Esophagus mucosa (tissue), 1 donor: ENCODE data around the gene PFN4. TPM values are rescaled to one million over a fixed set of nuclear protein-coding genes. Genes with fewer than 3 reads are reported as not detected.

ENCODE experiments used
- ATAC-seq: fragments of 200-7000 bp; cut with Tn5 transposase; one replicate; pipeline ENCODE4 v1.9.1; 2020
- total RNA-seq: library from RNA; stranded (reverse); gene quantifications from one replicate; pipeline ENCODE4 v1.2.4, GENCODE V29; 2023
- donor health status: DM: yes; HTN: yes; CAD: no.

PFN4 gene
- total RNA-seq, 1 donor from 2014 or later = 0.24 TPM

DNA sequence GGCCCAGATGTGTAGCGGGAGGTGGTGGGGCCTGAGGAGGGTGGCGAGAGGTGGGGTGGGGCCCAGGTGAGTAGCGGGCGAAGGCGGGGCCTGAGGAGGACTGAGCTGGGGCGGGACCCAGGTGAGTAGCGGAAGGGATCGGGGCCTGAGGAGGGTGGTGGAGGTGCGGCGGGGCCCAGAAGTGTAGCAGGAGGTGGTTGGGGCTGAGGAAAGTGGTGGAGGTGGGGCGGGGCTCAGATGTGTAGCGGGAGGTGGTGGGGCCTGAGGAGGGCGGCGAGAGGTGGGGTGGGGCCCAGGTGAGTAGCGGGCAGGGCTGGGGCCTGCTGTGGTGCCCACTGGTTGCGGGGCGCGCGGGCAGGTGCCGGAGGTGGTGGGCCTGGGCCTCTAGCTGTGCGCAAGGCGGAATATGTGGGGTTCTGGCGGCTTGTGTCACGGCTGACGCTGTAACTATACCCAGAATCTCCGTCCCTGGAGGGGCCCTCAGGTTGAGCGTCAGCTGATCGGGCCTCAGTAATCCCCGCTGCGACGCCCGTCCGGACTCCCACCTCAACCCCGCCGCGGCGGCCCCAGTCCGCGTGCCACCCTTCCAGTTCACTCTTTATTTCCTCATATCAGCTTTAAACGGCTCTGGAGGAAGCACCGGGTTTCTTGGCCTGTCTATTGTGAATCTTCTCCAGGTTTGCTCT lies 46.1 kb downstream of the PFN4 start:
- no peak for ATAC-seq

DNA sequence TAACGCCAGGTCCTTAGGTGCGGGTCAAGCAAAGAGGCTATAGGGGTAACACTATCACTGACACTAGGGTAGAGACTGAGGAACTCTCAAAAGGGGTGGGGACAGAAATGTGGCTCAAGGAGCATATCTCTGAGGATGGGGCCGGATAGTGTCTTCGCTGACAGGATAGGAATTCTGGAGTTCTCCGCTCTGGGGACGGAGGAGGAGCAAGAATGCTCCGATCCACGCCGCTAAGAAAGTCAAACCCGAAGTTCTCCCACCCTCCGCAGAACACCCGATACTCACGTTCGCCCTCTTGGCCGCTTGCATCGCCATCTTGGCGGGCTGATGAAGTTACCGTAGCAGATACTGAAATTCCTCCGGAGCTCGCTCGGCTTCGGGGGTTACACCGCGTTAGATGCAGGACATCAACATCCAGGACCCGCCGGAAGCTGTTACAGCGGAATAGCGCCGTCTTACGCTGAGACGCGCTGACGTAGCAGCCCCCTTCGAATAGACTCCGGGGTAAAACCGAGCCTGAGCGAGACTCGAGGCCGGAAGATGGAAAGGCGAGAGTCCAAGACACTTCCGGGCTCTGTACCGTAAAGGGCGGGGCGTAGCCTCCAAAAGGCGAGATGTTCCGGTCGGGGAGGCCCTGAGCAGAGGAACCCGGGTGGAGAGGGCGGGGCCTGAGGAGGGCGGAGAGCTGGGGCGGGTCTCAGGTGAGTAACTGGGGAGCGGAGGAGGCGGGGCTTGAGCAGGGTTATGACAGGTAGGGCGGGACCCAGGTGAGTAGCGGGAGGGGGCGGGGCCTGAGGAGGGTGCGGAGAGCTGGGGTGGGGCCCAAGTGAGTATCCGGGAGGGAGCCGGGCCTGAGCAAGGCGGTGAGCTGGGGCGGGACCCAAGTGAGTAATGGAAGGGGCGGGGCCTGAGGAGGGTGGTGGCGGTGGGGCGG lies 47.0 kb downstream of the PFN4 start, which contains the start of gene SF3B6:
SF3B6 (minus strand) TSS at position 412 of the 934 bp plus-strand sequence; CDS start at position 315, 97 bp downstream.
- peak; percentile 94 for ATAC-seq

DNA sequence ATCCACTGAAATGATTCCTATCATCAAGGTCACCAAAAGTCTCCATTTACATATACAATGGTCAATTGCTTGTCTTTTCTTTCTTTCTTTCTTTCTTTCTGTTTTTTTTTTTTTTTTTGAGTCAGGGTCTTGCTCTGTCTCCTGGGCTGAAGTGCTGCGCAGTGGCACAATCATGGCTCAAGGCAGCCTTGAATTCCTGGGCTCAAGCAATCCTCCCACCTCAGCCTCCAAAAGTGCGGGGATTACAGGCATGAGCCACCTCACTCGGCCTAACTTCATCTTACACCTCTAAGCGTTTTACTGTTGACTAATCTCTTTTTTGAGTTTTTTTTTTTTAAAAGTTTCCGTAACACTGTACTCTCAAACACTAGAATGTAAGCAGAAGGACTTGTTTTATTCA lies 47.9 kb downstream of the PFN4 start:
- ATAC-seq = no peak

GRCh38 chr2:24073816-24074215 lies 49.3 kb downstream of the PFN4 start:
- no peak for ATAC-seq

DNA sequence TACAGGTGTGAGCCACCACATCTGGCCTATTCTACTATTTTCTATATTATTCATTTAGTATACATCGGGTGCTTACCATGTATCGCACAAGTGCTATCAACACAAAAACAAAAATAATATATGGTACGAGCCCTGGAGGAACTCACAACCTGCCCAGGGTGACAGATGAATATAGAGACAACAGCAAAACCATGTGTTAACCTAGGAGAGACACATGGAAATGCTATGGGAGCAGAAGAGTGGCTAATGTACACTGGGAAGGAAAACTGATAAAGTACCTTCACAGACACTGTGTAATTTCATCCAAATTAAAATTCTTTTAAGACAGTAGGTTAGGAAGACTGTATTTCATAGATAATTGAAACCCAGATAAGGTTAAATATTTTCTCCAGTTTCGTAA lies 50.9 kb downstream of the PFN4 start:
- no peak for ATAC-seq

GRCh38 chr2:24065341-24065740 lies 57.8 kb downstream of the PFN4 start:
- no peak for ATAC-seq

Other genes with a start within 250 kb of the PFN4 start
- gene ATAD2B, start 196.2 kb downstream of the PFN4 start, total RNA-seq = 17.0 TPM
- gene UBXN2A, start 182.9 kb downstream of the PFN4 start, total RNA-seq = 10.4 TPM
- gene MFSD2B, start 113.2 kb downstream of the PFN4 start, total RNA-seq = not detected
- 3.3 TPM for gene WDCP, start 75.9 kb downstream of the PFN4 start, total RNA-seq
- gene FKBP1B, start 73.6 kb downstream of the PFN4 start, total RNA-seq = 6.2 TPM
- 85.7 TPM for gene SF3B6, start 47.0 kb downstream of the PFN4 start, total RNA-seq
- 102 TPM for gene TP53I3, start 38.5 kb downstream of the PFN4 start, total RNA-seq
- 5.7 TPM for gene FAM228B, start 135 bp upstream of the PFN4 start, total RNA-seq
- gene FAM228A, start 51.7 kb upstream of the PFN4 start, total RNA-seq = not detected
- gene ITSN2, start 237.2 kb upstream of the PFN4 start, total RNA-seq = 66.5 TPM